Measurements from ENCODE around the gene MX1. TPM values are rescaled to one million over a fixed set of nuclear protein-coding genes. Genes with fewer than 3 reads are reported as not detected.

Gene MX1
- total RNA-seq, 2 donors from 2014 or later, result 7.0 to 14.8 TPM

DNA sequence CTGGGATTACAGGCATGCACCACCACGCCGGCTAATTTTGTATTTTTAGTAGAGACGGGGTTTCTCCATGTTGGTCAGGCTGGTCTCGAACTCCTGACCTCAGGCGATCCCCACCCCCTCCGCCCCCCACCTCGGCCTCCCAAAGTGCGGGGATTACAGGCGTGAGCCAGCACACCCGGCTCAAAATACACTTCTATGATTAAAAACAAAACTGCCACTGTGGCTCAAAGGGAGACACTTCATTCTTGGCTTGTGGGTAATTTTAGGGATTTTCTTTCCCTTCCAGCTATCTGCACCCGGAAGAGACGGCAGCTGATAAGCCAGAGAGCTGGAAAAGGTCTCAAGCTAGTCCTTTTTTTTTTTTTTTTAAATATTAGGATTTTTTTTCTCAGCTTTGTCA, 57.4 kb downstream of the MX1 start:
- no peak for DNase-seq
- H3K36me3 ChIP-seq (replicated peaks in 1 of 2; ENCODE audit: insufficient read depth in 1 of 2, low read depth in 2 of 2), result peaks cover 0 to 18% of the 10 kb centered on the region in 2 donors
- peak overlapping the region in 2 of 4 donors; percentile 18 to 24 for H3K27ac ChIP-seq
- H3K4me1 ChIP-seq, result peaks cover 86% of the 10 kb centered on the region
- no peak for ATAC-seq
- intact Hi-C loops (cut with DNase I), result no loop called here
- no peaks in the 10 kb centered on the region for H3K9me3 ChIP-seq
- H3K4me3 ChIP-seq, result no peak overlapping the region
- H3K27me3 ChIP-seq, result no peaks in the 10 kb centered on the region
- 54 to 69% methylated on average over 8 to 12 of the region's 12 CpGs for WGBS, 2 donors
- no peak for TF ChIP-seq POLR2A (IDR thresholded peaks at IDR 0.05)
- TF ChIP-seq, protein P1, sequence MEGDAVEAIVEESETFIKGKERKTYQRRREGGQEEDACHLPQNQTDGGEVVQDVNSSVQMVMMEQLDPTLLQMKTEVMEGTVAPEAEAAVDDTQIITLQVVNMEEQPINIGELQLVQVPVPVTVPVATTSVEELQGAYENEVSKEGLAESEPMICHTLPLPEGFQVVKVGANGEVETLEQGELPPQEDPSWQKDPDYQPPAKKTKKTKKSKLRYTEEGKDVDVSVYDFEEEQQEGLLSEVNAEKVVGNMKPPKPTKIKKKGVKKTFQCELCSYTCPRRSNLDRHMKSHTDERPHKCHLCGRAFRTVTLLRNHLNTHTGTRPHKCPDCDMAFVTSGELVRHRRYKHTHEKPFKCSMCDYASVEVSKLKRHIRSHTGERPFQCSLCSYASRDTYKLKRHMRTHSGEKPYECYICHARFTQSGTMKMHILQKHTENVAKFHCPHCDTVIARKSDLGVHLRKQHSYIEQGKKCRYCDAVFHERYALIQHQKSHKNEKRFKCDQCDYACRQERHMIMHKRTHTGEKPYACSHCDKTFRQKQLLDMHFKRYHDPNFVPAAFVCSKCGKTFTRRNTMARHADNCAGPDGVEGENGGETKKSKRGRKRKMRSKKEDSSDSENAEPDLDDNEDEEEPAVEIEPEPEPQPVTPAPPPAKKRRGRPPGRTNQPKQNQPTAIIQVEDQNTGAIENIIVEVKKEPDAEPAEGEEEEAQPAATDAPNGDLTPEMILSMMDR (IDR thresholded peaks at IDR 0.05), result no peak

DNA sequence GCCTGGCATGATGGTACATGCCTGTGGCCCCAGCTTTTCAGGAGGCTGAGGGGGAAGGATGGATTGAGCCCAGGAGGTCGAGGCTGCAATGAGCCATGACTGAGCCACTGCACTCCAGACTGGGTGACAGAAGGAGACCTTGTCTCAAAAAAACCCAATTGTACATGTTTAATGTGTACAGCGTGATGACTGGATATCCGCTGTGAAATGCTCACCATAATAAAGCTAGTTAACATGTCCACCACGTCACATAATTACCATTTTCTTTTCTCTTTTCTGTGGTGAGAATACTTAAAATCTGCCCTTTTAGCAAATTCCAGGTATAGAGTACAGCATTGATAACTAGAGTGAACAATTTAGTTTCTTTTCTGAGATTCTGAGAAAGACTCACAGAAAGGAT, 57.9 kb downstream of the MX1 start:
- Histone ChIP-seq H3K4me1 (peaks cover 86% of the 10 kb centered on the region), H3K27me3 (no peaks in the 10 kb centered on the region), H3K4me3 (no peak overlapping the region), H3K27ac (peak overlapping the region in 3 of 4 donors; percentile 18 to 91 (median 25)), H3K9me3 (no peaks in the 10 kb centered on the region), H3K36me3 (replicated peaks in 1 of 2; ENCODE audit: insufficient read depth in 1 of 2, low read depth in 2 of 2) (peaks cover 0 to 22% of the 10 kb centered on the region in 2 donors)
- DNase-seq (no peak), ATAC-seq (no peak)
- TF ChIP-seq POLR2A (IDR thresholded peaks at IDR 0.05), result no peak
- TF ChIP-seq, protein P1 (IDR thresholded peaks at IDR 0.05), result no peak
- 86 to 91% methylated on average over 4 of the region's 4 CpGs for WGBS, 2 donors
- intact Hi-C loops (cut with DNase I), result no loop called here

DNA sequence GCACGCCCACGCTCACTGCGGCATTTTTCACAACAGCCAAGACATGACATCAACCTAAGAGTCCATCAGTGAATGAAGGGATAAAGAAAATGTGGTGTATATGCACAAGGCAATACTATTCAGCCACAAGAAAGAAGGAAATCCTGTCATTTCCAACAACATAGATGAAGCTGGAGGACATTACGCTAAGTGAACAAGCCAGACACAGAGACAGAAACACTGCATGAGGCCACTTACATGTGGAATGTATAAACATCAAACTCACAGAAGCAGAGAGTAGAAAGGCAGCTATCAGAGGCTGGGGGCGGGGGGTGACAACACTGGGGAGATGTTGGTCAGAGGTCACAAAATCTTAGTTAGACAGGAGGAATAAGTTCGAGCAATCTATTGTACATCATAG, 61.0 kb downstream of the MX1 start:
- peak overlapping the region; percentile 59 to 91 (median 82) for H3K27ac ChIP-seq

DNA sequence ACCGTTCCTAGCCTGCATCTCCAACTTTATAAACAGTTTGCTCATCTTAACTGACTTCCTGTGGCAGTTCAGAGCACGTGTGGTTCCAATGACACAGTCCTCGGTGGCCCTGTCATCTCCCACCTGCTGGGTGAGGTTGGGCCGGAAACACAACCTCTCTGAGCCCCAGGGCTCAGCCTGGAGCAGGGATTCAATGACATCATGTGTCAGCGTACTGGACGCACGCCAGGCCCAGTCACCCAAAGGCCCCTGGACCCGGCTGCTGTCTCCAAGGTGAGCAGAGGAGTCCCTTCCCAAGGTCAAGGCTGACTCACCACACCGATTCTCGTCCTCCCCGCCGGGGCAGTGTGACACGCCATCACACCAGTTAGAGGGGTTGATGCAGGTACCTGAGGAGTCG, 62.0 kb downstream of the MX1 start:
- WGBS, 2 donors, result 80 to 93% methylated on average over 3 to 14 of the region's 14 CpGs
- TF ChIP-seq, protein P1 (IDR thresholded peaks at IDR 0.05), result no peak
- TF ChIP-seq POLR2A (IDR thresholded peaks at IDR 0.05), result no peak
- intact Hi-C loops (cut with DNase I), result no loop called here

More for the DNA sequence above, 61.0 kb downstream of the MX1 start:
- Histone ChIP-seq H3K4me1 (peaks cover 91% of the 10 kb centered on the region), H3K27me3 (no peaks in the 10 kb centered on the region), H3K9me3 (no peaks in the 10 kb centered on the region), H3K4me3 (no peak overlapping the region), H3K36me3 (replicated peaks in 1 of 2; ENCODE audit: insufficient read depth in 1 of 2, low read depth in 2 of 2) (peaks cover 0 to 21% of the 10 kb centered on the region in 2 donors)
- TF ChIP-seq POLR2A (IDR thresholded peaks at IDR 0.05), result no peak
- TF ChIP-seq, protein P1 (IDR thresholded peaks at IDR 0.05), result no peak
- intact Hi-C loops (cut with DNase I), result no loop called here
- DNase-seq (no peak), ATAC-seq (no peak)
- WGBS, 2 donors, result 86 to 87% methylated on average over 6 of the region's 6 CpGs

DNA sequence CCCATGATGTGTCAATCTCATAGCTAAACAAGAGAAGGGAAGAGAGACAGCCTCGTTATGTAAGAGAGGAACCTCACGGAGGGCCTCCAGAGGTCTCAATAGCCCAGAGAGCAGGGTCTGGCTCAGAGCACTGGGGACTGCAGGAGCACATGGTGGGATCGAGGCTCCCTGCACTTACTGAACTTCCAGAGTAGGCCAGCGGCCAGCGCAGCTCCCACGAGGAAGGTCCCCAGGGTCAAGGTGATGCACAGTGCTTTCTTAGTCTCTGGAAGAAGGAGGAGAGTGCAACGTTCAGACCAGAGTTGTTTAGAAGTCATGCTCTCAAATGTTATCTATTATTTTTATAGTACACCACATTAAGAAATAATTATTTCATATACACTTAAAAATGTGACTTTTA, 63.3 kb downstream of the MX1 start:
- Histone ChIP-seq H3K4me1 (peaks cover 97% of the 10 kb centered on the region), H3K4me3 (no peak overlapping the region), H3K9me3 (no peaks in the 10 kb centered on the region), H3K27ac (peak overlapping the region in 3 of 4 donors; percentile 77 to 91 (median 85)), H3K27me3 (no peaks in the 10 kb centered on the region), H3K36me3 (replicated peaks in 1 of 2; ENCODE audit: insufficient read depth in 1 of 2, low read depth in 2 of 2) (peaks cover 7 to 33% of the 10 kb centered on the region in 2 donors)
- WGBS, 2 donors, result 67 to 78% methylated on average over 7 of the region's 7 CpGs
- TF ChIP-seq POLR2A (IDR thresholded peaks at IDR 0.05), result no peak
- TF ChIP-seq, protein P1 (IDR thresholded peaks at IDR 0.05), result no peak
- intact Hi-C loops (cut with DNase I), result no loop called here
- no peak for ATAC-seq
- DNase-seq, result no peak

More for the DNA sequence above, 62.0 kb downstream of the MX1 start:
- no peaks in the 10 kb centered on the region for H3K27me3 ChIP-seq
- H3K9me3 ChIP-seq, result no peaks in the 10 kb centered on the region
- peaks cover 94% of the 10 kb centered on the region for H3K4me1 ChIP-seq
- no peak for ATAC-seq
- H3K36me3 ChIP-seq (replicated peaks in 1 of 2; ENCODE audit: insufficient read depth in 1 of 2, low read depth in 2 of 2), result peaks cover 0 to 22% of the 10 kb centered on the region in 2 donors
- peak overlapping the region; percentile 25 to 91 (median 81) for H3K27ac ChIP-seq
- peak; percentile 64 to 80 (median 68) for DNase-seq
- H3K4me3 ChIP-seq, result no peak overlapping the region

Measured in body of pancreas (tissue), 4 donors.